ENCODE data around the gene CEP350.
"Not testable (repeated sequence)": the region's sequence is repeated elsewhere in the genome, so short reads cannot be mapped to it uniquely, and the experiment has no call there.

The CEP350 gene

DNA sequence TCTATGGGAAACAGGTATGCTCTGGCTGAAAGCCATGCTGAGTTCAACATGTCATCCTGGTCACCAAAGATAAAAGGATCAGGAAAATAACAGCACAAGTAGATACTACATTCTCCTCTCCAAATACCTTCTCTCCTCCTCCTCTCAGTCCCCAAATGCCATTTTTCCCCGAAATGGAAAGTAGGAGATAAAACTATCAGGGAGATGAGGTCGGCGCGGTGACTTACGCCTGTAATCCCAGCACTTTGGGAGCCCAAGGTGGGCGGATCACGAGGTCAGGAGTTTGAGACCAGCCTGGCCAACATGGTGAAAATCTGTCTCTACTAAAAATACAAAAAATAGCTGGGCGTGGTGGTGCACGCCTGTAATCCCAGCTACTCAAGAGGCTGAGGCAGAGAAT, 179.1 kb downstream of the CEP350 start:
- not testable (repeated sequence) for H3K4me3 ChIP-seq (ENCODE audit: low read length); H3K9ac ChIP-seq (ENCODE audit: low read depth, low read length); H3K27ac ChIP-seq (ENCODE audit: low read depth, low read length); H3K4me1 ChIP-seq (ENCODE audit: insufficient read depth, low read length); H3K27me3 ChIP-seq (ENCODE audit: insufficient read depth, low read length); H3K9me3 ChIP-seq (ENCODE audit: insufficient read depth, low read depth, low read length); H3K36me3 ChIP-seq (ENCODE audit: insufficient read depth, low read length)
- 88% methylated on average over 9 of the region's 9 CpGs for WGBS

DNA sequence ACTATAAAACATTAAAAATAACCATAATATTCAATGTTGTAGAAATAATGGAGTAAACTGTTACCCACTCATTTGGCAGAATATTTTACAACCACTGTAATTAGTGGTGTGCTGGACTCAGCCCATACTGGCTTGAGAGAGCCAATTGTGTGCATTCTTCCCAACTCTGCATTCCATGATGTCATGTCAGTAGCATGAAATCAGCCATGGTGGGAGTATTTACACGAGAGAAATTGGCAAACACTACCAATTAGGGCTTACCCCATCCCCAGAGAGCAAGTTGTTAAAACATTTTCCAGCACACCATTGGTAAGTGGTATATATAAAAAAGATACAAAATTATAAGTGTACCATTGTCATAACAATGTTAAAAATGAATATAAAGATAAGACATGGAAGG, 180.9 kb downstream of the CEP350 start:
- H3K4me1 ChIP-seq (ENCODE audit: insufficient read depth, low read length), result no peaks in the 10 kb centered on the region
- H3K4me3 ChIP-seq (ENCODE audit: low read length), result no peak overlapping the region
- no peak overlapping the region for H3K9ac ChIP-seq (ENCODE audit: low read depth, low read length)
- no peaks in the 10 kb centered on the region for H3K9me3 ChIP-seq (ENCODE audit: insufficient read depth, low read depth, low read length)
- no peaks in the 10 kb centered on the region for H3K27me3 ChIP-seq (ENCODE audit: insufficient read depth, low read length)
- WGBS, result 100% methylated on average over 1 of the region's 1 CpG
- H3K36me3 ChIP-seq (ENCODE audit: insufficient read depth, low read length), result no peaks in the 10 kb centered on the region
- no peak overlapping the region for H3K27ac ChIP-seq (ENCODE audit: low read depth, low read length)

DNA sequence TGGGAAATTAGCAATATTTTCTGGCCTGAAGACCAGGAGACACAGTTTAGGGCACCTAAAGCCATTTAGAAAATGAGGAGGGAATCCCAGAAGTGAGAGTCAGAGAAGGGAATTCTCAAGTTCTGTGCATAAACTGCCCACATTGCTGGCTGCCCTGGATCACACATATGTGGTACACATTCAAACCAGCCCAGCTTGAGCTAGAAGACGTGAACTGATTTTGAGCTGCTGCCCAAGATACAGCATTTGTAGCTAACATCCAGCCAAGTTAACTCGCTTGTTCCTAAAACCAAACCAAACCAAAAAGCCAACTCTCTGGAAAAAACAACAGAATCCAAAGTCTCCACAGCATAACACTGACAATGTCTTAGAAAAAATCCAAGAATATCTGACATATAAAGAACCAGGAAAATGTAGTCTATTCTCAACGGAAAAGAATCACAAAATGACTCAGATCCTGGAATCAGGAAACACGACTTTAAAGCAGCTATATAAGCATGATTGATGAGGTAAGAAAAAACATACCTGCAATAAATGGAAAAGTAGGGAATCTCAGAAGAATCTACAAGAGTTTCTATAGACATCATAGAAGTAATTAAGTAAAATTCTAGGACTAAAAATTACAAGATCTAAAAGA, 181.8 kb downstream of the CEP350 start:
- 80% methylated on average over 4 of the region's 4 CpGs for WGBS
- H3K27me3 ChIP-seq (ENCODE audit: insufficient read depth, low read length), result no peaks in the 10 kb centered on the region
- no peak overlapping the region for H3K4me3 ChIP-seq (ENCODE audit: low read length)
- no peaks in the 10 kb centered on the region for H3K9me3 ChIP-seq (ENCODE audit: insufficient read depth, low read depth, low read length)
- H3K27ac ChIP-seq (ENCODE audit: low read depth, low read length), result no peak overlapping the region
- H3K9ac ChIP-seq (ENCODE audit: low read depth, low read length), result no peak overlapping the region
- H3K36me3 ChIP-seq (ENCODE audit: insufficient read depth, low read length), result no peaks in the 10 kb centered on the region
- H3K4me1 ChIP-seq (ENCODE audit: insufficient read depth, low read length), result no peaks in the 10 kb centered on the region

DNA sequence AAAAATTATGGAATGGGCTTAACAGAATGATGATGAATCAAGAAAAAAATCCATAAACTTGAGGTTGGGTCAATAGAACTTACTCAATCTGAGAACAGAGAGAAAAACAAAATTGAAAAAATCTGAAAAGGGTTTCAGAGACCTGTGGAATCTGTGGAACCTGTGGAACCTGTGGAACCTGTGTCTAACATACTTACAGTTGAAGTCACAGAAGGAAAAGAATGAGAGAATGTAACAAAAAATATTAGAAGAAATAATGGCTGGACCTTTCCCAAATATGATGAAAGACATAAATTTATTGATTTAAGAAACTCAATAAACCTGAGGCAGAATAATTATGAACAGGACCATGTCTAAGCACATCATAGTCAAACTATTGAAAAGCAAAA, 182.4 kb downstream of the CEP350 start:
- Histone ChIP-seq H3K27me3 (ENCODE audit: insufficient read depth, low read length) (no peaks in the 10 kb centered on the region), H3K9ac (ENCODE audit: low read depth, low read length) (no peak overlapping the region), H3K4me1 (ENCODE audit: insufficient read depth, low read length) (no peaks in the 10 kb centered on the region), H3K4me3 (ENCODE audit: low read length) (no peak overlapping the region), H3K36me3 (ENCODE audit: insufficient read depth, low read length) (no peaks in the 10 kb centered on the region), H3K27ac (ENCODE audit: low read depth, low read length) (no peak overlapping the region), H3K9me3 (ENCODE audit: insufficient read depth, low read depth, low read length) (no peaks in the 10 kb centered on the region)

DNA sequence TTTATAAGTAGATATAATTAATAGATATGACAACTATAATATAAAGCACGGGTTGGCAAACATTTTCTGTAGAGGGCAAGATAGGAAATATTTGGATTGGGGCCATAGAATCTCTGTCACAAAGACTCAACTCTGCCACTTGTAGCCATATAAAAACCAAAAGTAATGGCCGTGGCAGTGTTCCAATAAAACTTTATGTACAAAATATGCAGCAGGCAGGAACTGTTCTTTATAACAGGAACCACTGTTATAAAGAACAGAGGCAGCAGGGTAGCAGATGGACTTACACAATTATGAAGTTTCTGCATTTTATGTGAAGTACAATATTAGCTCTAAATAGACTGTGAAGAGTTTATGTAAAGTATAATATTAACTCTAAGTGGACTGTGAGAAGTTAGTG, 183.2 kb downstream of the CEP350 start:
- H3K4me1 ChIP-seq (ENCODE audit: insufficient read depth, low read length), result no peaks in the 10 kb centered on the region
- no peak overlapping the region for H3K27ac ChIP-seq (ENCODE audit: low read depth, low read length)
- H3K9me3 ChIP-seq (ENCODE audit: insufficient read depth, low read depth, low read length), result no peaks in the 10 kb centered on the region
- no peaks in the 10 kb centered on the region for H3K36me3 ChIP-seq (ENCODE audit: insufficient read depth, low read length)
- H3K9ac ChIP-seq (ENCODE audit: low read depth, low read length), result no peak overlapping the region
- no peak overlapping the region for H3K4me3 ChIP-seq (ENCODE audit: low read length)
- no peaks in the 10 kb centered on the region for H3K27me3 ChIP-seq (ENCODE audit: insufficient read depth, low read length)
- WGBS, result 85% methylated on average over 1 of the region's 2 CpGs

DNA sequence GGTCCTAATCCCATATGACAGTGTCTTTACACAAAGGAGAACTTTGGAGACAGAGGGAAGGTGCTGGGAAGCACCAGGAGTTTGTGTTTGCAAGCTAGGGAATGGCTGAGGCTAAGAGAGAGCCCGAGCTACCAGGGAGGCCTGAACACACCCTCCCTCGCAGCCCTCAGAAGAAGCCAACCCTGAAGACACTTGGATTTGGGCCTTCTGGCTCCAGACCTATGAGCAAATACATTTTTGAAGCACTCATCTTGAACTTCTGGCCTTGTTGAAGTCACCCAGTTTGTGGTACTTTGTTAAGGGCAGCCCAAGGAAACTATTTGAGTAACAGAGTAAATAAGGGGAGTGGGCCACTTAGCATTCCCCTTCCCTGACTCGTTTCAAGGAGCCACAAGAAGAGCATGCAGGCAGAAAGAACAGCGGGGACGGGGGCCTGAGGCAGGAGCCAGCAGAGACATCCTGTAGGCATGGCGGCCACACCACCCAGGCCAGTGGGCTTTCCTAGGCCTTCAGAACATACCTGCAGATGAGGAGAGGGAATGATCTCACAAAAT, 186.8 kb downstream of the CEP350 start:
- Histone ChIP-seq H3K4me3 (ENCODE audit: low read length) (no peak overlapping the region), H3K4me1 (ENCODE audit: insufficient read depth, low read length) (no peaks in the 10 kb centered on the region), H3K9me3 (ENCODE audit: insufficient read depth, low read depth, low read length) (no peaks in the 10 kb centered on the region), H3K27ac (ENCODE audit: low read depth, low read length) (no peak overlapping the region), H3K9ac (ENCODE audit: low read depth, low read length) (no peak overlapping the region), H3K36me3 (ENCODE audit: insufficient read depth, low read length) (no peaks in the 10 kb centered on the region), H3K27me3 (ENCODE audit: insufficient read depth, low read length) (no peaks in the 10 kb centered on the region)
- 89% methylated on average over 6 of the region's 6 CpGs for WGBS

DNA sequence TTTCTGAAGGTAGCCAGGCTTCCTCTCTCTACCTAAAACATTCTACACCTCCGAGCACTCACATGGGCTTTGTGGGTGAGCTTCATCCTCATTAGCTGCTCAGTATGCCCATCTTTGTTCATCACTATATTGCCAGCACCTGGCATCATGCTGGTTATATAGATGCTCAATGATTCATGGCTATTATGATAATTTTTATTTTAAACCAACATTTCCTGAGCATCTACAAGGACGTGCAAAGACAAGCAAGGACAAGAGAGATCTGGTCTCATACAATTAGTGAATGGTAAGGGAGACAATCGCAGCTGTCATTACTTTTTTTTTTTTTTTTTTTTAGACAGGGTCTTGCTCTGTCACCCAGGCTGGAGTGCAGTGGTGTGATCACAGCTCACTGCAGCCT, 188.7 kb downstream of the CEP350 start:
- no peaks in the 10 kb centered on the region for H3K4me1 ChIP-seq (ENCODE audit: insufficient read depth, low read length)
- no peaks in the 10 kb centered on the region for H3K27me3 ChIP-seq (ENCODE audit: insufficient read depth, low read length)
- no peaks in the 10 kb centered on the region for H3K9me3 ChIP-seq (ENCODE audit: insufficient read depth, low read depth, low read length)
- no peaks in the 10 kb centered on the region for H3K36me3 ChIP-seq (ENCODE audit: insufficient read depth, low read length)
- WGBS, result 91% methylated on average over 3 of the region's 3 CpGs
- no peak overlapping the region for H3K9ac ChIP-seq (ENCODE audit: low read depth, low read length)
- no peak overlapping the region for H3K27ac ChIP-seq (ENCODE audit: low read depth, low read length)
- H3K4me3 ChIP-seq (ENCODE audit: low read length), result no peak overlapping the region

DNA sequence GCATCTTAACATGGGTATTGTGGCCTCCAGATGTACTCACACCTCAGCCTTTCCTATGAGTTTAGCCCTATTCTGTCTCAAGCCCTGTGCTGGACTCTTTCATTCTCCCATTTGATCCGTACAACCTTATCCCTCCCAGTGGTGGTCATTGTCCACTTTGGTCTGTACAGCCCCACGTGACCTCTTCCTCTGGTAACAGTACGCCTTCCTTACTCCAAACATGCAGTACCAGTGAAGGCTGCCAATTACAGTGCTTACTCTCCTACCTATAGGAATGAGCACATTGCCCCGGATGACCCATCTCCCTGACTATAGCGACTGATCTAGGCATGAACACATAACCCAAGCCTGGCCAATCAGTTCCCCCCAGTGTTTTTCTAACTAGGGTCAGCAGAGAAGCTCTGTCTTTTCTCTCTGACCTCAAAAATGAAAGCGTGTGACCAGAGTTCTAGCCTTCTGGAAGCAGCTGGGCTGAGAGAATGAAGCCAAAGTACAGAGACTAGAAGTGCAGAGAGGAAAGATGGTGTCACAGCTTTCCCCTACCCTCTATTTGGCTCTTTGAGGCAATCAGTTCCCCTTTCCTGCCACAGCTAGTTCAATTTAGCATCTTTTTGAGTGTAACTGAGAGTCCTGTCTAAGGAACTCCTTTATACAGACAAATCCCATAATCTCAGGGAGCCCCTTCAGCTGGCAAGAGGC, 190.2 kb downstream of the CEP350 start:
- Histone ChIP-seq H3K4me3 (ENCODE audit: low read length) (no peak overlapping the region), H3K9ac (ENCODE audit: low read depth, low read length) (no peak overlapping the region), H3K36me3 (ENCODE audit: insufficient read depth, low read length) (no peaks in the 10 kb centered on the region), H3K4me1 (ENCODE audit: insufficient read depth, low read length) (no peaks in the 10 kb centered on the region), H3K27me3 (ENCODE audit: insufficient read depth, low read length) (no peaks in the 10 kb centered on the region), H3K9me3 (ENCODE audit: insufficient read depth, low read depth, low read length) (no peaks in the 10 kb centered on the region), H3K27ac (ENCODE audit: low read depth, low read length) (no peak overlapping the region)
- 81% methylated on average over 6 of the region's 6 CpGs for WGBS

DNA sequence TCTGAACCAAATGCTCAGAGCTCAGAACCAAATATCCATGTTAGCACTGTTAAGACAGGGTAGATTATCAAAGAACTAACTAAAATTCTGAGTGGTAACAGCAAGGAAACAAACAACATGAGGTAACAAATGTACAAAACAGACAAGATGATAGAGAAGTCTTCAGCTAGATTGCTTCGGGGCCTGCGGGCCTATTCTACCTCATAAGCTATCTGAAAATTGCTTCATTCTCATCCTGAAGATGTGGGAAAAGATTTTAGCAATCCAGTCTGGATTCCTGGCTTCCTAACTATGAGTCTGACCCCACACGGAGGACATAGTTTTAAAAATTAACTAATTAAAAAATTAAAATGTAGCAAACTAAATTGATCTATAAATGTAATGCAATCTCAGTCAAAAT, 190.8 kb downstream of the CEP350 start:
- WGBS, result 100% methylated on average over 2 of the region's 3 CpGs
- Histone ChIP-seq H3K9me3 (ENCODE audit: insufficient read depth, low read depth, low read length) (no peaks in the 10 kb centered on the region), H3K4me3 (ENCODE audit: low read length) (no peak overlapping the region), H3K9ac (ENCODE audit: low read depth, low read length) (no peak overlapping the region), H3K27me3 (ENCODE audit: insufficient read depth, low read length) (no peaks in the 10 kb centered on the region), H3K27ac (ENCODE audit: low read depth, low read length) (no peak overlapping the region), H3K4me1 (ENCODE audit: insufficient read depth, low read length) (no peaks in the 10 kb centered on the region), H3K36me3 (ENCODE audit: insufficient read depth, low read length) (no peaks in the 10 kb centered on the region)

DNA sequence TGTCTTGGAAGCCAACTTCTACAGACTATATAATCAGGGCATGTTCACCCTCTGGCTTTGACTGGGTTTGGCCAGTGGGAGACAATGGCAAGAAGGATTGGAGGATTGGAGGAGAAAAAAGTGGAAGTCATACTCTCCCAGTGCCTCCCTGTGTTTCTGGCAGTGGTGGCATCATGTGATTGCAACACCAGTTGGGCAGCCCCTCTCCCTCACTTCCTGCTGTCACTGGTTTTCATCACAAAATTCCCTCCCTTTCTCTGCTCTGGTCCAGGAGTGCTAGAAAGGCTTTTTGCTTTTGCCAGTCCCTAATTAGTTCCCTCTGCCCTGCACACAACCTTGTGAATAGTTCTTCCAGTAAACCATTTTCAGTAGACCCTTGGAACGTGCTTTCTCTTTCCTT, 196.4 kb downstream of the CEP350 start:
- no peak overlapping the region for H3K27ac ChIP-seq (ENCODE audit: low read depth, low read length)
- H3K9ac ChIP-seq (ENCODE audit: low read depth, low read length), result no peak overlapping the region
- WGBS, result 91% methylated on average over 1 of the region's 1 CpG
- peaks cover 34% of the 10 kb centered on the region for H3K27me3 ChIP-seq (ENCODE audit: insufficient read depth, low read length)
- no peaks in the 10 kb centered on the region for H3K9me3 ChIP-seq (ENCODE audit: insufficient read depth, low read depth, low read length)
- no peak overlapping the region for H3K4me3 ChIP-seq (ENCODE audit: low read length)
- H3K36me3 ChIP-seq (ENCODE audit: insufficient read depth, low read length), result no peaks in the 10 kb centered on the region
- H3K4me1 ChIP-seq (ENCODE audit: insufficient read depth, low read length), result peaks cover 3% of the 10 kb centered on the region; the same call in 1 of the 2 replicates

DNA sequence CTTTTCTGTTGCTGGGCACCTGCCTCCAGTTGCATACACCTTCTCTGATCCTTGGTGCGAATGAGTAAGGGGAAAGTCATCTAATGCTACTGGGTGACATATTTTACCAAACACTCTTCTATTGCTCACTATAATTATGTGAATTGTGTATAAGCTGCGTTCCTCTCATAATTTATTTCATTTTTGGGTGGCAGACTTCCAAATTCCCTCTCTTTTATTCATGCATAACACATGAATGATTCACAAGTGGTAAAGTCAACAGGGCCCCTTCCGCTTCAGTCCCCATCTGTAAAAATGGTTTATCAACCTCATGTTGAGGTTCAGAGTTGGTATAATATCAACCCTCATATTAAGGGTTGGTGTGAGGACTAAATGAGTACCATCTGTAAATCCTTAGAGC, 196.9 kb downstream of the CEP350 start:
- Histone ChIP-seq H3K27me3 (ENCODE audit: insufficient read depth, low read length) (peaks cover 39% of the 10 kb centered on the region), H3K4me3 (ENCODE audit: low read length) (no peak overlapping the region), H3K9me3 (ENCODE audit: insufficient read depth, low read depth, low read length) (no peaks in the 10 kb centered on the region), H3K36me3 (ENCODE audit: insufficient read depth, low read length) (no peaks in the 10 kb centered on the region), H3K4me1 (ENCODE audit: insufficient read depth, low read length) (peaks cover 4% of the 10 kb centered on the region; the same call in 1 of the 2 replicates), H3K9ac (ENCODE audit: low read depth, low read length) (no peak overlapping the region), H3K27ac (ENCODE audit: low read depth, low read length) (no peak overlapping the region)
- WGBS, result 100% methylated on average over 1 of the region's 3 CpGs

All from HUES64 (cell line).